ENCODE data around the gene IL1R2.

The IL1R2 gene

GRCh38 chr2:102053096-102053495, 61.3 kb downstream of the IL1R2 start:
- no peak for TF ChIP-seq CTCF (IDR thresholded peaks at IDR 0.05; ENCODE audit: borderline replicate concordance, insufficient read depth, low read depth, low read length)

GRCh38 chr2:102055346-102055990, 63.7 kb downstream of the IL1R2 start:
- H3K4me3 ChIP-seq (ENCODE audit: low read depth, low read length) = no peak overlapping the region
- no peak for TF ChIP-seq CTCF (IDR thresholded peaks at IDR 0.05; ENCODE audit: borderline replicate concordance, insufficient read depth, low read depth, low read length)

More at GRCh38 chr2:102053096-102053495, 61.3 kb downstream of the IL1R2 start:
- no peak overlapping the region for H3K4me3 ChIP-seq (ENCODE audit: low read depth, low read length)

GRCh38 chr2:102056079-102056581, 64.4 kb downstream of the IL1R2 start:
- TF ChIP-seq CTCF (IDR thresholded peaks at IDR 0.05; ENCODE audit: borderline replicate concordance, insufficient read depth, low read depth, low read length) = no peak
- no peak overlapping the region for H3K4me3 ChIP-seq (ENCODE audit: low read depth, low read length)

- no peak overlapping the region for H3K4me3 ChIP-seq (ENCODE audit: low read depth, low read length)
- TF ChIP-seq CTCF (IDR thresholded peaks at IDR 0.05; ENCODE audit: borderline replicate concordance, insufficient read depth, low read depth, low read length) = no peak
These were observed 65.9 kb downstream of the IL1R2 start for GRCh38 chr2:102057502-102058292.

GRCh38 chr2:102058293-102058833, 66.6 kb downstream of the IL1R2 start:
- no peak overlapping the region for H3K4me3 ChIP-seq (ENCODE audit: low read depth, low read length)
- TF ChIP-seq CTCF (IDR thresholded peaks at IDR 0.05; ENCODE audit: borderline replicate concordance, insufficient read depth, low read depth, low read length) = no peak

- no peak overlapping the region for H3K4me3 ChIP-seq (ENCODE audit: low read depth, low read length)
- no peak for TF ChIP-seq CTCF (IDR thresholded peaks at IDR 0.05; ENCODE audit: borderline replicate concordance, insufficient read depth, low read depth, low read length)
These were observed 67.4 kb downstream of the IL1R2 start for GRCh38 chr2:102059151-102059550.
